SK-N-SH treated with all-trans-retinoic acid at 6 μM for 48 hours (cell line): Measurements from ENCODE around the gene ZNF674.
"Not testable (repeated sequence)": the region's sequence is repeated elsewhere in the genome, so short reads cannot be mapped to it uniquely, and the experiment has no call there.

ENCODE experiments used
- ARNTL ChIP-seq: fragments of 450-650 bp; formaldehyde crosslinking; IDR thresholded peaks from 2 replicates; pipeline ENCODE4 v1.5.0; 2020; ENCODE audit warnings: low read depth, mild to moderate bottlenecking, moderate library complexity, borderline replicate concordance
- CSDC2 ChIP-seq: fragments of 250-450 bp; sonication (Bioruptor Pico); IDR thresholded peaks from 2 replicates; pipeline ENCODE4 v1.5.0; 2020; ENCODE audit warnings: mild to moderate bottlenecking, moderate library complexity
- ESRRG ChIP-seq: fragments of 250-450 bp; sonication (Bioruptor Pico); IDR thresholded peaks from 2 replicates; pipeline ENCODE4 v1.6.1; 2021; ENCODE audit warnings: mild to moderate bottlenecking
- GLIS3 ChIP-seq: fragments of 250-450 bp; sonication (Bioruptor Pico); IDR thresholded peaks from 2 replicates; pipeline ENCODE4 v1.5.0; 2020; ENCODE audit warnings: mild to moderate bottlenecking, moderate library complexity
- OSR1 ChIP-seq: fragments of 250-450 bp; sonication (Bioruptor Pico); IDR thresholded peaks from 2 replicates; pipeline ENCODE4 v1.8.0; 2022; ENCODE audit warnings: moderate library complexity, mild to moderate bottlenecking, inconsistent platforms
- PATZ1 ChIP-seq: fragments of 250-450 bp; sonication (Bioruptor Pico); IDR thresholded peaks from 2 replicates; pipeline ENCODE4 v1.8.0; 2020; ENCODE audit warnings: mild to moderate bottlenecking, moderate library complexity, borderline replicate concordance
- POU6F1 ChIP-seq: fragments of 250-450 bp; sonication (Bioruptor Pico); IDR thresholded peaks from 2 replicates; pipeline ENCODE4 v1.8.0; 2021; ENCODE audit warnings: low read depth, mild to moderate bottlenecking, moderate library complexity, borderline replicate concordance
- RARB ChIP-seq: fragments of 250-450 bp; sonication (Bioruptor Pico); IDR thresholded peaks from 2 replicates; pipeline ENCODE4 v1.8.0; 2021; ENCODE audit warnings: mild to moderate bottlenecking, moderate library complexity
- ZFP3 ChIP-seq: fragments of 250-450 bp; sonication (Bioruptor Pico); IDR thresholded peaks from 2 replicates; pipeline ENCODE4 v1.5.0; 2020; ENCODE audit warnings: mild to moderate bottlenecking, moderate library complexity
- ZFP30 ChIP-seq: fragments of 450-650 bp; formaldehyde crosslinking; IDR thresholded peaks from 2 replicates; pipeline ENCODE4 v1.5.0; 2022; ENCODE audit warnings: mild to moderate bottlenecking, moderate library complexity
- ZNF565 ChIP-seq: fragments of 450-650 bp; formaldehyde crosslinking; conservative IDR thresholded peaks from 2 replicates; pipeline ENCODE4 v1.5.0; 2020; ENCODE audit warnings: low read depth, mild to moderate bottlenecking, moderate library complexity
- TF ChIP-seq, protein P1 (sequence below): fragments of 250-450 bp; sonication (Bioruptor Pico); IDR thresholded peaks from 2 replicates; pipeline ENCODE4 v1.5.1; 2020; ENCODE audit warnings: low read depth, mild to moderate bottlenecking, moderate library complexity

DNA sequence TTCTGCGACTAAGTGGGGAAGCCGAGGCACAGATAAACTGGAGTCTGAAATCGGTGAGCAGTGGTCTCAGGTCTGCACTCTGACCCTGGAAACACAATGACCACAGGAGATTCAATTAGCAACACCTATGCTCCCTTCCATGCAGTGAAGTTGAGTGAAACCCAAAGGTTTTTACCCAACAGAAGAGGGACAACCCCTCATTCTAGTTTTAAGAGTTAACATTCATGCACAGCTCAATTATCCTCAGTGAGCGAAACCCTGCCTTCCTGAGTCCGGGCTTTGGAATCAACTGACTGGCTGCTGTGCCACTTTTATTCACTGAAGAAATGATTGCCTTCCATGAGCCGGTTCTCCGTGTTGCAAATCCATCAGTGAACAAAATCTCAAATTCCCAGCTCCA is 694 bp downstream of the ZNF674 start:
- TF ChIP-seq GLIS3 (CRISPR knock-in tag); ZNF565; ZFP3 (CRISPR knock-in tag); RARB; PATZ1 (CRISPR knock-in tag); ZFP30 (CRISPR knock-in tag); ARNTL; OSR1 (CRISPR knock-in tag); CSDC2 (CRISPR knock-in tag); ESRRG (CRISPR knock-in tag); POU6F1 (CRISPR knock-in tag): not testable (repeated sequence)
- TF ChIP-seq, protein P1, sequence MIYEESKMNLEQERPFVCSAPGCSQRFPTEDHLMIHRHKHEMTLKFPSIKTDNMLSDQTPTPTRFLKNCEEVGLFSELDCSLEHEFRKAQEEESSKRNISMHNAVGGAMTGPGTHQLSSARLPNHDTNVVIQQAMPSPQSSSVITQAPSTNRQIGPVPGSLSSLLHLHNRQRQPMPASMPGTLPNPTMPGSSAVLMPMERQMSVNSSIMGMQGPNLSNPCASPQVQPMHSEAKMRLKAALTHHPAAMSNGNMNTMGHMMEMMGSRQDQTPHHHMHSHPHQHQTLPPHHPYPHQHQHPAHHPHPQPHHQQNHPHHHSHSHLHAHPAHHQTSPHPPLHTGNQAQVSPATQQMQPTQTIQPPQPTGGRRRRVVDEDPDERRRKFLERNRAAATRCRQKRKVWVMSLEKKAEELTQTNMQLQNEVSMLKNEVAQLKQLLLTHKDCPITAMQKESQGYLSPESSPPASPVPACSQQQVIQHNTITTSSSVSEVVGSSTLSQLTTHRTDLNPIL (CRISPR knock-in tag): not testable (repeated sequence)
